ENCODE results near the gene COX6A2.

COX6A2 gene

GRCh38 chr16:31438414-31438813, 10.3 kb upstream of the COX6A2 start:
- H3K27me3 ChIP-seq (ENCODE audit: insufficient read depth, low read length, poor library complexity, severe bottlenecking): no peaks in the 10 kb centered on the region

GRCh38 chr16:31436221-31437045, 8.3 kb upstream of the COX6A2 start:
- Histone ChIP-seq H3K4me1 (ENCODE audit: insufficient read depth, low read length, poor library complexity, severe bottlenecking) (peaks cover 15% of the 10 kb centered on the region), H3K27me3 (ENCODE audit: insufficient read depth, low read length, poor library complexity, severe bottlenecking) (no peaks in the 10 kb centered on the region), H3K9me2 (replicated peaks; ENCODE audit: low read depth, low read length) (no peaks in the 10 kb centered on the region), H3K4me2 (ENCODE audit: low read depth, low read length, poor library complexity, severe bottlenecking) (no peak overlapping the region), H3K79me2 (ENCODE audit: insufficient read depth, low read length) (no peaks in the 10 kb centered on the region), H3K9ac (ENCODE audit: low read depth, low read length, poor library complexity, severe bottlenecking) (no peak overlapping the region), H3K9me3 (ENCODE audit: insufficient read depth, low read depth, low read length) (no peaks in the 10 kb centered on the region), H3K36me3 (ENCODE audit: insufficient read depth, low read length) (no peaks in the 10 kb centered on the region), H4K20me1 (ENCODE audit: insufficient read depth, low read length, poor library complexity, severe bottlenecking) (no peaks in the 10 kb centered on the region), H3K4me3 (ENCODE audit: low read length, poor library complexity, severe bottlenecking) (no peak overlapping the region), H2AFZ (ENCODE audit: low read length) (no peak overlapping the region), H3F3A (ENCODE audit: low read depth) (no peaks in the 10 kb centered on the region)
- TF ChIP-seq, protein P1, sequence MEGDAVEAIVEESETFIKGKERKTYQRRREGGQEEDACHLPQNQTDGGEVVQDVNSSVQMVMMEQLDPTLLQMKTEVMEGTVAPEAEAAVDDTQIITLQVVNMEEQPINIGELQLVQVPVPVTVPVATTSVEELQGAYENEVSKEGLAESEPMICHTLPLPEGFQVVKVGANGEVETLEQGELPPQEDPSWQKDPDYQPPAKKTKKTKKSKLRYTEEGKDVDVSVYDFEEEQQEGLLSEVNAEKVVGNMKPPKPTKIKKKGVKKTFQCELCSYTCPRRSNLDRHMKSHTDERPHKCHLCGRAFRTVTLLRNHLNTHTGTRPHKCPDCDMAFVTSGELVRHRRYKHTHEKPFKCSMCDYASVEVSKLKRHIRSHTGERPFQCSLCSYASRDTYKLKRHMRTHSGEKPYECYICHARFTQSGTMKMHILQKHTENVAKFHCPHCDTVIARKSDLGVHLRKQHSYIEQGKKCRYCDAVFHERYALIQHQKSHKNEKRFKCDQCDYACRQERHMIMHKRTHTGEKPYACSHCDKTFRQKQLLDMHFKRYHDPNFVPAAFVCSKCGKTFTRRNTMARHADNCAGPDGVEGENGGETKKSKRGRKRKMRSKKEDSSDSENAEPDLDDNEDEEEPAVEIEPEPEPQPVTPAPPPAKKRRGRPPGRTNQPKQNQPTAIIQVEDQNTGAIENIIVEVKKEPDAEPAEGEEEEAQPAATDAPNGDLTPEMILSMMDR (conservative IDR thresholded peaks at IDR 0.05; ENCODE audit: low read length): no peak
- TF ChIP-seq EZH2phosphoT487 (IDR thresholded peaks at IDR 0.05; ENCODE audit: borderline replicate concordance): no peak

More at GRCh38 chr16:31438414-31438813, 10.3 kb upstream of the COX6A2 start:
- H3K4me1 ChIP-seq (ENCODE audit: insufficient read depth, low read length, poor library complexity, severe bottlenecking): peaks cover 15% of the 10 kb centered on the region
- TF ChIP-seq EZH2phosphoT487 (IDR thresholded peaks at IDR 0.05; ENCODE audit: borderline replicate concordance): no peak
- TF ChIP-seq, protein P1 (conservative IDR thresholded peaks at IDR 0.05; ENCODE audit: low read length): no peak
- H3K9me2 ChIP-seq (replicated peaks; ENCODE audit: low read depth, low read length): no peaks in the 10 kb centered on the region
- no peak overlapping the region for H2AFZ ChIP-seq (ENCODE audit: low read length)
- no peaks in the 10 kb centered on the region for H3F3A ChIP-seq (ENCODE audit: low read depth)
- H3K4me2 ChIP-seq (ENCODE audit: low read depth, low read length, poor library complexity, severe bottlenecking): no peak overlapping the region
- H4K20me1 ChIP-seq (ENCODE audit: insufficient read depth, low read length, poor library complexity, severe bottlenecking): no peaks in the 10 kb centered on the region
- H3K79me2 ChIP-seq (ENCODE audit: insufficient read depth, low read length): no peaks in the 10 kb centered on the region
- no peak overlapping the region for H3K4me3 ChIP-seq (ENCODE audit: low read length, poor library complexity, severe bottlenecking)
- no peaks in the 10 kb centered on the region for H3K36me3 ChIP-seq (ENCODE audit: insufficient read depth, low read length)
- H3K9ac ChIP-seq (ENCODE audit: low read depth, low read length, poor library complexity, severe bottlenecking): no peak overlapping the region
- H3K9me3 ChIP-seq (ENCODE audit: insufficient read depth, low read depth, low read length): no peaks in the 10 kb centered on the region

- Histone ChIP-seq H3K4me3 (ENCODE audit: low read length, poor library complexity, severe bottlenecking) (no peak overlapping the region), H2AFZ (ENCODE audit: low read length) (no peak overlapping the region), H3K9me3 (ENCODE audit: insufficient read depth, low read depth, low read length) (no peaks in the 10 kb centered on the region), H3K9me2 (replicated peaks; ENCODE audit: low read depth, low read length) (no peaks in the 10 kb centered on the region), H3K9ac (ENCODE audit: low read depth, low read length, poor library complexity, severe bottlenecking) (no peak overlapping the region), H3K79me2 (ENCODE audit: insufficient read depth, low read length) (no peaks in the 10 kb centered on the region), H4K20me1 (ENCODE audit: insufficient read depth, low read length, poor library complexity, severe bottlenecking) (no peaks in the 10 kb centered on the region), H3K4me1 (ENCODE audit: insufficient read depth, low read length, poor library complexity, severe bottlenecking) (peaks cover 19% of the 10 kb centered on the region), H3K27me3 (ENCODE audit: insufficient read depth, low read length, poor library complexity, severe bottlenecking) (no peaks in the 10 kb centered on the region), H3F3A (ENCODE audit: low read depth) (no peaks in the 10 kb centered on the region), H3K36me3 (ENCODE audit: insufficient read depth, low read length) (no peaks in the 10 kb centered on the region), H3K4me2 (ENCODE audit: low read depth, low read length, poor library complexity, severe bottlenecking) (no peak overlapping the region)
- TF ChIP-seq, protein P1 (conservative IDR thresholded peaks at IDR 0.05; ENCODE audit: low read length): no peak
- TF ChIP-seq EZH2phosphoT487 (IDR thresholded peaks at IDR 0.05; ENCODE audit: borderline replicate concordance): no peak
Measured at GRCh38 chr16:31435341-31436220, 7.4 kb upstream of the COX6A2 start.
